Hepatocyte (in vitro differentiated cells): Measurements from ENCODE around the gene CDKL5. TPM values are rescaled to one million over a fixed set of nuclear protein-coding genes. Genes with fewer than 3 reads are reported as not detected.

Experiments
- DNase-seq: peaks from one replicate; pipeline ENCODE4 v3.0.0-alpha.2; 2016; ENCODE audit warnings: low spot score
- H2AFZ ChIP-seq: fragments of 200-600 bp; sonication (generic); 2 replicates; pipeline ENCODE4 v1.6.0; 2016; ENCODE audit warnings: antibody characterized with exemption, mild to moderate bottlenecking
- H3K27ac ChIP-seq: fragments of 200-600 bp; sonication (generic); 2 replicates; pipeline ENCODE4 v1.5.1; 2016; ENCODE audit warnings: mild to moderate bottlenecking
- H3K27me3 ChIP-seq: fragments of 200-600 bp; sonication (generic); 2 replicates; pipeline ENCODE4 v1.6.1; 2016
- H3K36me3 ChIP-seq: fragments of 200-600 bp; sonication (generic); replicated peaks from 2 replicates; pipeline ENCODE4 v1.5.1; 2016; ENCODE audit warnings: low read depth; ENCODE audit not compliant: insufficient read depth
- H3K4me1 ChIP-seq: fragments of 200-600 bp; sonication (generic); 2 replicates; pipeline ENCODE4 v1.5.1; 2016; ENCODE audit warnings: mild to moderate bottlenecking, moderate library complexity; ENCODE audit not compliant: insufficient read depth
- H3K4me2 ChIP-seq: fragments of 200-600 bp; sonication (generic); 2 replicates; pipeline ENCODE4 v1.6.0; 2016
- H3K4me3 ChIP-seq: fragments of 200-600 bp; sonication (generic); 2 replicates; pipeline ENCODE4 v1.5.1; 2016; ENCODE audit warnings: mild to moderate bottlenecking
- H3K79me2 ChIP-seq: fragments of 200-600 bp; sonication (generic); 2 replicates; pipeline ENCODE4 v1.6.0; 2017; ENCODE audit warnings: mild to moderate bottlenecking
- H3K9me2 ChIP-seq: fragments of 200-600 bp; sonication (generic); replicated peaks from 2 replicates; pipeline ENCODE4 v1.6.0; 2017; ENCODE audit warnings: mild to moderate bottlenecking; ENCODE audit not compliant: insufficient read depth
- H3K9me3 ChIP-seq: fragments of 200-600 bp; sonication (generic); 2 replicates; pipeline ENCODE4 v1.5.1; 2016; ENCODE audit warnings: low read depth, mild to moderate bottlenecking
- H4K20me1 ChIP-seq: fragments of 200-600 bp; sonication (generic); 2 replicates; pipeline ENCODE4 v1.6.0; 2016; ENCODE audit warnings: mild to moderate bottlenecking; ENCODE audit not compliant: insufficient read depth, poor library complexity, severe bottlenecking
- CTCF ChIP-seq: fragments of 200-600 bp; sonication (generic); IDR thresholded peaks from 2 replicates; pipeline ENCODE4 v1.5.1; 2016; ENCODE audit warnings: antibody characterized with exemption, mild to moderate bottlenecking; ENCODE audit not compliant: poor library complexity
- EZH2 ChIP-seq: fragments of 200-600 bp; sonication (generic); IDR thresholded peaks from 2 replicates; pipeline ENCODE4 v1.6.1; 2016; ENCODE audit warnings: antibody characterized with exemption, mild to moderate bottlenecking, borderline replicate concordance
- EZH2phosphoT487 ChIP-seq: fragments of 200-600 bp; sonication (generic); IDR thresholded peaks from one replicate; pipeline ENCODE4 v1.6.1; 2018; ENCODE audit warnings: antibody characterized with exemption, mild to moderate bottlenecking, low read depth, moderate library complexity; ENCODE audit not compliant: unreplicated experiment, severe bottlenecking
- WGBS: methylation state at CpG from one replicate; pipeline ENCODE4 v1.1.6; 2016; ENCODE audit warnings: low lambda C conversion rate; ENCODE audit errors: missing lambda C conversion rate; 5-methylcytosine and 5-hydroxymethylcytosine counted together
- polyA plus RNA-seq: library from polyadenylated mRNA; unstranded; fragments of >200 nt; fragmentation: Nextera tagmentation; extraction: Ambion mirVana; gene quantifications from 2 replicates; pipeline ENCODE4 v1.2.1, GENCODE V29; 2016
- total RNA-seq: library from RNA; depleted of rRNA; stranded (reverse); fragments of >200 nt; gene quantifications from 2 replicates; pipeline ENCODE4 v1.2.3, GENCODE V29; 2014

CDKL5 gene
- total and polyA plus RNA-seq, 2 experiments from 2014 or later: 6.5 to 17.7 TPM

- Histone ChIP-seq H3K27me3 (no peaks in the 10 kb centered on the region), H3K4me3 (no peak overlapping the region), H3K27ac (peak overlapping the region; percentile 29), H3K4me1 (no peaks in the 10 kb centered on the region), H3K36me3 (no peaks in the 10 kb centered on the region), H3K79me2 (no peaks in the 10 kb centered on the region), H3K4me2 (no peak overlapping the region), H3K9me3 (no peaks in the 10 kb centered on the region), H2AFZ (no peak overlapping the region), H3K9me2 (no peaks in the 10 kb centered on the region), H4K20me1 (no peaks in the 10 kb centered on the region)
- TF ChIP-seq EZH2 (no peak), EZH2phosphoT487 (no peak), CTCF (no peak)
- no peak for DNase-seq
- WGBS: 94% methylated on average over 6 of the region's 6 CpGs
Measured at GRCh38 chrX:18650662-18651061, 225.3 kb downstream of the CDKL5 start.

- Histone ChIP-seq H3K9me2 (no peaks in the 10 kb centered on the region), H3K36me3 (no peaks in the 10 kb centered on the region), H2AFZ (no peak overlapping the region), H3K4me1 (no peaks in the 10 kb centered on the region), H3K27me3 (no peaks in the 10 kb centered on the region), H3K9me3 (no peaks in the 10 kb centered on the region), H3K27ac (no peak overlapping the region), H4K20me1 (no peaks in the 10 kb centered on the region), H3K4me3 (no peak overlapping the region), H3K79me2 (no peaks in the 10 kb centered on the region), H3K4me2 (no peak overlapping the region)
- no peak for TF ChIP-seq EZH2
- TF ChIP-seq EZH2phosphoT487: no peak
- TF ChIP-seq CTCF: no peak
- DNase-seq: no peak
Measured at GRCh38 chrX:18652636-18653035, 227.2 kb downstream of the CDKL5 start.

GRCh38 chrX:18654875-18655836 lies 229.7 kb downstream of the CDKL5 start:
- no peak for TF ChIP-seq CTCF
- TF ChIP-seq EZH2phosphoT487: no peak
- no peak for TF ChIP-seq EZH2
- H3K4me2 ChIP-seq: no peak overlapping the region
- WGBS: 44% methylated on average over 5 of the region's 5 CpGs

More at GRCh38 chrX:18654875-18655836, 229.7 kb downstream of the CDKL5 start:
- Histone ChIP-seq H4K20me1 (no peaks in the 10 kb centered on the region), H3K4me1 (no peaks in the 10 kb centered on the region), H3K27me3 (no peaks in the 10 kb centered on the region), H3K9me3 (no peaks in the 10 kb centered on the region), H2AFZ (no peak overlapping the region), H3K79me2 (no peaks in the 10 kb centered on the region), H3K9me2 (no peaks in the 10 kb centered on the region), H3K36me3 (no peaks in the 10 kb centered on the region), H3K4me3 (no peak overlapping the region), H3K27ac (no peak overlapping the region)
- no peak for DNase-seq
